SK-MEL-5 (cell line): ENCODE data around the gene IGSF11. TPM values are rescaled to one million over a fixed set of nuclear protein-coding genes. Genes with fewer than 3 reads are reported as not detected.

Experiments
- DNase-seq: peaks from one replicate; pipeline ENCODE4 v3.0.0-alpha.2; 2016; ENCODE audit warnings: low read depth, low spot score
- in situ Hi-C: cut with HindIII; loops from 2 replicates; pipeline ENCODE4 v1.10.0; 2016; ENCODE audit warnings: low sequenced_read_pairs, high pct_unique_total_duplicates, low pct_unique_long_range_greater_than_20kb
- total RNA-seq: library from RNA; depleted of rRNA; stranded (reverse); fragments of >200 nt; shearing (Covaris generic); gene quantifications from 2 replicates; pipeline ENCODE4 v1.2.3, GENCODE V29; 2014; rRNA removed

IGSF11 gene
- total RNA-seq, 1 experiment from 2014 or later = 64.6 TPM

DNA sequence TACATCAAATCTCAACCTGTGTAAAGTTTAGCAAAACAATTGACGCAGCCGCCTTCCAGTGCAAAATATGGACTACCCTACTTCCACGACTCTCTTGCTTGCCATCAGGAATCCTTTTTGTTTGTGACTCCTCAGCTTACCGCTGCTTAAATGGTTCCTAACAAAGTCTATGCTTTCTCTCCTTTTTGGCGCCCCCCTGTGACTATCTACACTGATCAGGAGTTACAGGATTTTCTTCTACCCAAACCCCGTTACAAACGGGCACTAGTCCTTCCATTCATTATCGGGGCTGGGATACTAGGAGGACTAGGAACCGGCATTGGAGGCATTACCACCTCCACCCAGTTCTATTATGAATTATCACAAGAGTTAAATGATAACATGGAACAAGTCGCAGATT lies 184.0 kb downstream of the IGSF11 start:
- no peak for DNase-seq
- in situ Hi-C loops = no loop called here

Other genes starting within 250 kb of the IGSF11 start
- gene TEX55, start 111.3 kb upstream of the IGSF11 start, total RNA-seq = not detected in 2 replicates
- gene UPK1B, start 138.8 kb upstream of the IGSF11 start, total RNA-seq = not detected in 2 replicates
- 21.0 and 24.7 TPM in 2 replicates for gene B4GALT4, start 206.0 kb upstream of the IGSF11 start, total RNA-seq